ENCODE data around the gene SFTA2. TPM values are rescaled to one million over a fixed set of nuclear protein-coding genes. Genes with fewer than 3 reads are reported as not detected.

Gene SFTA2
- polyA plus RNA-seq, 1 donor, result 0.76 TPM

GRCh38 chr6:30890646-30891449, 41.1 kb downstream of the SFTA2 start:
- DNase-seq, result no peak

- no peak for DNase-seq
Measured at GRCh38 chr6:30889921-30890645, 41.9 kb downstream of the SFTA2 start.

- no peak for DNase-seq
Measured at GRCh38 chr6:30889496-30889885, 42.5 kb downstream of the SFTA2 start.

- DNase-seq, result no peak
Measured at GRCh38 chr6:30888816-30889495, 43.0 kb downstream of the SFTA2 start.

GRCh38 chr6:30887901-30888815, 43.8 kb downstream of the SFTA2 start:
- DNase-seq, result no peak

GRCh38 chr6:30886897-30887255, 45.1 kb downstream of the SFTA2 start:
- no peak for DNase-seq

- peak; percentile 82 for DNase-seq
Measured at GRCh38 chr6:30885999-30886896, 45.7 kb downstream of the SFTA2 start.

- DNase-seq, result peak; percentile 35
Measured at GRCh38 chr6:30885481-30885998, 46.4 kb downstream of the SFTA2 start.

GRCh38 chr6:30884521-30885480, 47.2 kb downstream of the SFTA2 start:
- DNase-seq, result peak; percentile 60

- peak; percentile 76 for DNase-seq
Measured at GRCh38 chr6:30883685-30884520, 48.1 kb downstream of the SFTA2 start, which contains the start of gene DDR1. Gene DDR1 (plus strand): TSS chr6:30884519. CDS start chr6:30888730, 4,211 bp downstream.

- peak; percentile 64 for DNase-seq
Measured at GRCh38 chr6:30882759-30883684, 48.9 kb downstream of the SFTA2 start.

GRCh38 chr6:30882204-30882758, 49.7 kb downstream of the SFTA2 start:
- DNase-seq, result peak; percentile 74

- DNase-seq, result peak; percentile 26
Measured at GRCh38 chr6:30881392-30882203, 50.4 kb downstream of the SFTA2 start.
